Glutamatergic neuron (in vitro differentiated cells): ENCODE results near the gene OLFM2. TPM values are rescaled to one million over a fixed set of nuclear protein-coding genes. Genes with fewer than 3 reads are reported as not detected.

Source experiments
- DNase-seq: peaks from one replicate; pipeline ENCODE4 v3.0.0; 2022
- H3K27ac Mint-ChIP-seq: one replicate; pipeline ENCODE4 v1.8.0; 2020; ENCODE audit warnings: mild to moderate bottlenecking, mixed read lengths, inconsistent platforms; ENCODE audit not compliant: unreplicated experiment
- H3K27me3 Mint-ChIP-seq: one replicate; pipeline ENCODE4 v1.8.0; 2020; ENCODE audit warnings: mild to moderate bottlenecking, moderate library complexity, mixed read lengths, inconsistent platforms; ENCODE audit not compliant: unreplicated experiment
- H3K36me3 Mint-ChIP-seq: one replicate; pipeline ENCODE4 v1.8.0; 2020; ENCODE audit warnings: mild to moderate bottlenecking, mixed read lengths, inconsistent platforms; ENCODE audit not compliant: unreplicated experiment
- H3K4me1 Mint-ChIP-seq: one replicate; pipeline ENCODE4 v1.8.0; 2020; ENCODE audit warnings: mild to moderate bottlenecking, low read depth, mixed read lengths, inconsistent platforms; ENCODE audit not compliant: unreplicated experiment
- H3K4me3 Mint-ChIP-seq: one replicate; pipeline ENCODE4 v1.8.0; 2020; ENCODE audit warnings: mild to moderate bottlenecking, mixed read lengths, inconsistent platforms; ENCODE audit not compliant: unreplicated experiment
- H3K9me3 Mint-ChIP-seq: one replicate; pipeline ENCODE4 v1.8.0; 2020; ENCODE audit warnings: mild to moderate bottlenecking, moderate library complexity, mixed read lengths, inconsistent platforms; ENCODE audit not compliant: unreplicated experiment
- total RNA-seq: library from RNA; stranded (reverse); fragmentation: NEBNext Ultra II Directional; extraction: Animal tissue kit (Norgen Biotek cat#: 25700); gene quantifications from one replicate; pipeline ENCODE4 v1.2.1, GENCODE V29; 2021; ENCODE audit not compliant: unreplicated experiment
- TF ChIP-seq, protein P1 (sequence below): fragments of 200-600 bp; sonication (generic); IDR thresholded peaks from one replicate; pipeline ENCODE4 v1.5.0; 2021; ENCODE audit not compliant: partially characterized antibody, unreplicated experiment

Gene OLFM2
- total RNA-seq, 1 donor from 2014 or later: 19.5 TPM

DNA sequence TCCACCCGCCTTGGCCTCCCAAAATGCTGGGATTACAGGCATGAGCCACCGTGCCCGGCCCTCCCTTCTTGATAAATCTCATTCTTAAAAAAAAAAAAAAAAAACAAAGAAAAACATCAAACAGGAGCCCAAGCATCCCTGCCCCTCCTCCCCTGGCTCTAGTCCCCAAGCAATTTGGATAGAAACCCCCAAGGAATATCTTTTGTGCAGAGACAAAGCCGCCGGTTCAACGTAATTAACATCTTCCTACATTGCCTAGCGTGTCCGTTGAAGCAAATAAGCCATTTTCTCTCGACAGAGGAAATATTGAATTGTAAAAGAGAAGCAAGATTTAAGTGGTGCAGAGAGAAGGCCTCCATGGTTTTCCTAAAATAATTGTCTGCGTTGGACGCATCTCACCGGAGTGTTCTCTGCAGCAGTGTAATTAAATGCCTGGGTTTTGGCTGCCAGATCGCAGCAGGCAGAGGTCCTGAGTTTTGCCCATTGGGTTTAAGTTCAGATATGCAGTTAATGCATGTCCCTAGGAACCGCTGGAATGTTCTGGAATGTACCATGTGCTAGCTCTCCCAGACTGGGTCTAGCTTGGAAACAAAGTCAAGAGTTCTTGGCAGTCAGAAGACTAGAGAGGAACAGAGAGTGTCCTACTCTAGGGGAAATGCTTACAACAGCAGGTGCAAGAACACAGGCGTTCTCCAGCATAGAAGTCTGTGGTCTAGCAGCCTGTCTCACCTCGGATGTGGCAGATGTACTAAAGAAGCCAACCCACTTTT is 70.4 kb downstream of the OLFM2 start:
- Mint-ChIP-seq H3K27ac (no peak overlapping the region), H3K4me1 (no peaks in the 10 kb centered on the region), H3K4me3 (no peak overlapping the region), H3K36me3 (no peaks in the 10 kb centered on the region), H3K27me3 (peaks cover 8% of the 10 kb centered on the region), H3K9me3 (peaks cover 2% of the 10 kb centered on the region)
- DNase-seq: no peak
- TF ChIP-seq, protein P1, sequence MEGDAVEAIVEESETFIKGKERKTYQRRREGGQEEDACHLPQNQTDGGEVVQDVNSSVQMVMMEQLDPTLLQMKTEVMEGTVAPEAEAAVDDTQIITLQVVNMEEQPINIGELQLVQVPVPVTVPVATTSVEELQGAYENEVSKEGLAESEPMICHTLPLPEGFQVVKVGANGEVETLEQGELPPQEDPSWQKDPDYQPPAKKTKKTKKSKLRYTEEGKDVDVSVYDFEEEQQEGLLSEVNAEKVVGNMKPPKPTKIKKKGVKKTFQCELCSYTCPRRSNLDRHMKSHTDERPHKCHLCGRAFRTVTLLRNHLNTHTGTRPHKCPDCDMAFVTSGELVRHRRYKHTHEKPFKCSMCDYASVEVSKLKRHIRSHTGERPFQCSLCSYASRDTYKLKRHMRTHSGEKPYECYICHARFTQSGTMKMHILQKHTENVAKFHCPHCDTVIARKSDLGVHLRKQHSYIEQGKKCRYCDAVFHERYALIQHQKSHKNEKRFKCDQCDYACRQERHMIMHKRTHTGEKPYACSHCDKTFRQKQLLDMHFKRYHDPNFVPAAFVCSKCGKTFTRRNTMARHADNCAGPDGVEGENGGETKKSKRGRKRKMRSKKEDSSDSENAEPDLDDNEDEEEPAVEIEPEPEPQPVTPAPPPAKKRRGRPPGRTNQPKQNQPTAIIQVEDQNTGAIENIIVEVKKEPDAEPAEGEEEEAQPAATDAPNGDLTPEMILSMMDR: no peak

DNA sequence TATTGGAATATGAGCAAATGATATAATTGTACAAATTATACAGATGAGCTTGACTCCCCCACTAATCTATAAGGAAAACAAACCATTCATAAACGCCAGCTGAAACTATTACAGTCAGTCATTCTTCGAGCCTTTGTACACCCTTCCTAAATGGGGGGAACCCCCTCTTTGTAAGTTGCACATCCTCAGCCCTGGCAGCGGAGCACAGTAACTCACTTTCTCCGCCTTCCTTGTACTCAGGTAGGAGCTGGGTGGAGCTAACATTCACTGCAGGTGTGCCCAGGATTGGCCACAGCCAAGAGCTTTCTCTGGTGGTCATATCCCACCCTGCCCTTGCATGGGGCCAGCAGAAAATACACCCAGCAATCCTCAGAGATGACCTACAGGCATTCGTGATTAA is 72.6 kb downstream of the OLFM2 start:
- no peaks in the 10 kb centered on the region for H3K36me3 Mint-ChIP-seq
- no peak overlapping the region for H3K4me3 Mint-ChIP-seq
- H3K27me3 Mint-ChIP-seq: peaks cover 8% of the 10 kb centered on the region
- no peak overlapping the region for H3K27ac Mint-ChIP-seq
- no peaks in the 10 kb centered on the region for H3K4me1 Mint-ChIP-seq
- H3K9me3 Mint-ChIP-seq: peaks cover 3% of the 10 kb centered on the region
- TF ChIP-seq, protein P1: no peak
- no peak for DNase-seq

DNA sequence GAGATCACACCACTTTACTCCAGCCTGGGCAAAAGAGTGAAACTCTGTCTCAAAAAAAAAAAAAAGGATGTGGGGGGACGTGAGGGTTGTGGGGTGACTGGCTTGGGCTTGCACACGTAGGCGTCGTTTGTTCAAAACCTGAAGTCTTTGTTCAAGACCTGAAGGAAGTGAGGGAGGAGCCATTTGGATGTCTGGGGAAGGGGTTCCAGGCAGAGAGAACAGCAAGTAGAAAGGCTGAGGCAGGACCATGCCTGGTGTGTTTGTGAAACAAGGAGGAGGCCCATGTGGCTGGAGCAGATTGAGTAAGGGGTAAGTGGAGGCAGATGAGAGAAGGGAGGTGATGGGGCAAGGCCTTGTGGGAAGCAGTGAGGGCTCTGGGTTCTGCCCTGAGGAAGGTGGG is 73.4 kb downstream of the OLFM2 start:
- Mint-ChIP-seq H3K36me3 (no peaks in the 10 kb centered on the region), H3K27me3 (peaks cover 8% of the 10 kb centered on the region), H3K4me1 (no peaks in the 10 kb centered on the region), H3K4me3 (no peak overlapping the region), H3K9me3 (peaks cover 3% of the 10 kb centered on the region), H3K27ac (no peak overlapping the region)
- no peak for DNase-seq
- TF ChIP-seq, protein P1: no peak

DNA sequence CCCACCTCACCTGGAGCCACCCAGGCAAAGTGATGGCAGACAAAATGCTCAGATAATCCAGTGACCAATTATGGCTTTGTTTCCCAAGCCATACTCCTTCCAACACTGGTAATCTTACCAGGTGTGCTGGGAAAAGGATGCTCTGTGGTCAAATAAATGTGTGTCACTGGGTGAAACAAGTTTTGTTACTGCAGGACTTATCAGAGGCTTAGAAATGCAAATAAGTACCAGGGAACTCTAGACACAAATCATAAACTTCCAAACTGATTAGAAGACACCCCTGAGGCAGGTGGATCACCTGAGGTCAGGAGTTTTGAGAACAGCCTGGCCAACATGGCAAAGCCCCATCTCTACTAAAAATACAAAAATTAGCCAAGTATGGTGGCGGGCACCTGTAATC is 74.8 kb downstream of the OLFM2 start:
- Mint-ChIP-seq H3K4me3 (no peak overlapping the region), H3K36me3 (peaks cover 5% of the 10 kb centered on the region), H3K27ac (no peak overlapping the region)

DNA sequence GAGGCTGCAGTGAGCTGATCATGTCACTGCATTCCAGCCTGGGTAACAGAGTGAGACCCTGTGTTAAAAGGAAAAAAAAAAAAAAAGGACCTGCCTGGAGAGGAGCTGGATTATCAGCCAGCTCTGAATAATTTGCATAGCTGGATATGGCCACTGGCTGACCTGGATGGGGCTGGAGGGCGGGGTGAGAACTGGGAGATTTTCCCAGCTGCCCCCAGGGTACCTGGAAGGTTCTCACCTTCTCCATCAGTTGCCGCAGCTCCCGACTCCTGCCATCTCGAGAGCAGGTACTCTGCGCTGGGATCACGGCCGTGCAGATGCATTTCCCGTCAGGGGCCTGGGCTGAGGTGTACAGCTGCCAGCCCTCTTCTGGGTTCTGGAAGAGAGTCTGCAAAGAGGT is 75.9 kb downstream of the OLFM2 start:
- no peak for DNase-seq
- Mint-ChIP-seq H3K36me3 (peaks cover 5% of the 10 kb centered on the region), H3K27ac (no peak overlapping the region), H3K9me3 (peaks cover 8% of the 10 kb centered on the region), H3K4me3 (no peak overlapping the region), H3K4me1 (no peaks in the 10 kb centered on the region), H3K27me3 (peaks cover 8% of the 10 kb centered on the region)
- TF ChIP-seq, protein P1: no peak

More for the DNA sequence above, 74.8 kb downstream of the OLFM2 start:
- DNase-seq: no peak
- Mint-ChIP-seq H3K4me1 (no peaks in the 10 kb centered on the region), H3K9me3 (peaks cover 6% of the 10 kb centered on the region), H3K27me3 (peaks cover 11% of the 10 kb centered on the region)
- TF ChIP-seq, protein P1: no peak
